Uterus (tissue), 4 donors: ENCODE measurements around the gene PLEKHA7. TPM values are rescaled to one million over a fixed set of nuclear protein-coding genes. Genes with fewer than 3 reads are reported as not detected.
A peak's percentile ranks its signal among the peaks of the same experiment; 100 is the strongest.
"Not testable (repeated sequence)": the region's sequence is repeated elsewhere in the genome, so short reads cannot be mapped to it uniquely, and the experiment has no call there.

Source experiments
- DNase-seq, 2 donors: peaks; one replicate each; pipeline ENCODE4 v3.0.0-alpha.2; 2019 to 2020
- H3K27ac ChIP-seq, 2 donors: fragments of 200-600 bp; sonication (generic); 1 replicate in 1 of 2; 2 replicates in 1 of 2; pipeline ENCODE4 v1.5.1; 2016 to 2018
- H3K27me3 ChIP-seq, 2 donors: fragments of 200-600 bp; sonication (generic); one replicate each; pipeline ENCODE4 v1.5.1; 2018 to 2019; ENCODE audit warnings: control low read depth in 1 of 2
- H3K36me3 ChIP-seq, 2 donors: fragments of 200-600 bp; sonication (generic); one replicate each; pipeline ENCODE4 v1.5.1; 2019; ENCODE audit warnings: control low read depth in 1 of 2
- H3K4me1 ChIP-seq, 2 donors: fragments of 200-600 bp; sonication (generic); one replicate each; pipeline ENCODE4 v1.5.1; 2018 to 2019; ENCODE audit warnings: control low read depth in 1 of 2
- H3K4me3 ChIP-seq, 2 donors: fragments of 200-600 bp; sonication (generic); 1 replicate in 1 of 2; 2 replicates in 1 of 2; pipeline ENCODE4 v1.5.1; 2018 to 2019; ENCODE audit warnings: mild to moderate bottlenecking in 1 of 2
- H3K9me3 ChIP-seq, 2 donors: fragments of 200-600 bp; sonication (generic); one replicate each; pipeline ENCODE4 v1.5.1; 2019; ENCODE audit warnings: control low read depth in 1 of 2
- POLR2A ChIP-seq, 2 donors: fragments of 450-650 bp; IDR thresholded peaks; one replicate each; pipeline ENCODE4 v1.6.1; 2016; ENCODE audit warnings: antibody characterized with exemption in 2 of 2, mild to moderate bottlenecking in 1 of 2, moderate library complexity in 1 of 2
- intact Hi-C: fragments of 100-400 bp; cut with DNase I; formaldehyde crosslinking; loops from one replicate; pipeline ENCODE4 v1.15.1; 2023; ENCODE audit warnings: low total_unique reads
- total RNA-seq, 4 donors: library from RNA; depleted of rRNA in 3 of 4; stranded (reverse); fragments of >200 nt in 3 of 4; gene quantifications; one replicate each; pipeline versions ENCODE4 v1.1.0 to v1.2.4, GENCODE V29; 2014 to 2023
- TF ChIP-seq, protein P1 (sequence below), 4 experiments: fragments of 200-600 bp in 2 of 4; fragments of 450-650 bp in 2 of 4; sonication (generic) in 2 of 4; IDR thresholded peaks; one replicate each; pipeline ENCODE4 v1.5.1; 2016 to 2019; ENCODE audit warnings: antibody characterized with exemption in 4 of 4, mild to moderate bottlenecking in 2 of 4, moderate library complexity in 1 of 4
- donor health status: DM: yes; HTN: yes; CAD: no.

The PLEKHA7 gene
- total RNA-seq, 4 donors from 2014 or later: 13.3 to 38.2 (median 26.7) TPM

DNA sequence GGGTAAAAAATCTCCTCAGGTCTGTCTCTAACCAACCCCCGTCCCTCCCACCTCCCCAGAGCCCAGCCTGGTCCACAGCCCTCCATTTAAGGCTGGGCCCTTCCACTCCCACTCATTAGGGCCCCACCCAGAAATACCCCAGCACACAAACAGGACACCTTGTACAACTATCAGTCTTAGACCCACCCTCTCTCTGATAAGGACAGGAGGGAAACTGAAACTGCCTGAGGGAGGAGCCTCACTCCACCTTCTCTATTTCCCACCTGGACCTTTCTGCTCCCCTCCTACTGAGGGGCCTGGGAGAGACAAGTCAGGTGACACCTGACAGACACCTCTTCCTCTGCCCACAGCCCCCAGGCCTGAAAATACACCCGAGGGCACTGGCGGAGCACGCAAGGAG, 90.2 kb downstream of the PLEKHA7 start:
- intact Hi-C loops: no loop called here
- Histone ChIP-seq H3K4me3 (peak overlapping the region in 1 of 2 donors; percentile 44), H3K27ac (no peak overlapping the region), H3K4me1 (peaks cover 0 to 10% of the 10 kb centered on the region in 2 donors), H3K9me3 (no peaks in the 10 kb centered on the region), H3K27me3 (no peaks in the 10 kb centered on the region), H3K36me3 (no peaks in the 10 kb centered on the region)
- no peak for DNase-seq
- TF ChIP-seq, protein P1, sequence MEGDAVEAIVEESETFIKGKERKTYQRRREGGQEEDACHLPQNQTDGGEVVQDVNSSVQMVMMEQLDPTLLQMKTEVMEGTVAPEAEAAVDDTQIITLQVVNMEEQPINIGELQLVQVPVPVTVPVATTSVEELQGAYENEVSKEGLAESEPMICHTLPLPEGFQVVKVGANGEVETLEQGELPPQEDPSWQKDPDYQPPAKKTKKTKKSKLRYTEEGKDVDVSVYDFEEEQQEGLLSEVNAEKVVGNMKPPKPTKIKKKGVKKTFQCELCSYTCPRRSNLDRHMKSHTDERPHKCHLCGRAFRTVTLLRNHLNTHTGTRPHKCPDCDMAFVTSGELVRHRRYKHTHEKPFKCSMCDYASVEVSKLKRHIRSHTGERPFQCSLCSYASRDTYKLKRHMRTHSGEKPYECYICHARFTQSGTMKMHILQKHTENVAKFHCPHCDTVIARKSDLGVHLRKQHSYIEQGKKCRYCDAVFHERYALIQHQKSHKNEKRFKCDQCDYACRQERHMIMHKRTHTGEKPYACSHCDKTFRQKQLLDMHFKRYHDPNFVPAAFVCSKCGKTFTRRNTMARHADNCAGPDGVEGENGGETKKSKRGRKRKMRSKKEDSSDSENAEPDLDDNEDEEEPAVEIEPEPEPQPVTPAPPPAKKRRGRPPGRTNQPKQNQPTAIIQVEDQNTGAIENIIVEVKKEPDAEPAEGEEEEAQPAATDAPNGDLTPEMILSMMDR (IDR thresholded peaks at IDR 0.05): no peak
- no peak for TF ChIP-seq POLR2A (IDR thresholded peaks at IDR 0.05)

DNA sequence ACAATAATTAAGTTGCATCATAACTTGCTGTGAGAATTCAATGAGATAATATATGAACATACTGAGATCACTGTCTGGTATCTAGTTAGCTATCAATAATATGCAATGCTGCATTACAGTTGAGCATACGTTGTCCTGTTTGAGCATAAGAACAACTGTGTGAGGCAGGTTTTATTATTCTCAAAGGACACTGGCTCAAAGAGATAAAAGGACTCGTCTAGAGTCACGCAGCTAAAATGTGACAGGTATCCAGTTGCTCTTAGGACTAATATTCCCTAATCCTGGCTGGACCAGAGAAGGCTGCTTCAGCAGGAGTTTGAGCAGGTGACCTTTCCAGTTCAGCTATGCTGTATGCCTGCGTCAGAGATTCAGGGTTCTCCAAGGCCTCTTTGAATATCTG, 92.5 kb downstream of the PLEKHA7 start:
- Histone ChIP-seq H3K4me3 (no peak overlapping the region), H3K27ac (no peak overlapping the region), H3K4me1 (peaks cover 0 to 10% of the 10 kb centered on the region in 2 donors), H3K36me3 (no peaks in the 10 kb centered on the region), H3K9me3 (no peaks in the 10 kb centered on the region), H3K27me3 (no peaks in the 10 kb centered on the region)
- intact Hi-C loops: no loop called here
- no peak for DNase-seq
- no peak for TF ChIP-seq POLR2A (IDR thresholded peaks at IDR 0.05)
- TF ChIP-seq, protein P1 (IDR thresholded peaks at IDR 0.05): no peak

DNA sequence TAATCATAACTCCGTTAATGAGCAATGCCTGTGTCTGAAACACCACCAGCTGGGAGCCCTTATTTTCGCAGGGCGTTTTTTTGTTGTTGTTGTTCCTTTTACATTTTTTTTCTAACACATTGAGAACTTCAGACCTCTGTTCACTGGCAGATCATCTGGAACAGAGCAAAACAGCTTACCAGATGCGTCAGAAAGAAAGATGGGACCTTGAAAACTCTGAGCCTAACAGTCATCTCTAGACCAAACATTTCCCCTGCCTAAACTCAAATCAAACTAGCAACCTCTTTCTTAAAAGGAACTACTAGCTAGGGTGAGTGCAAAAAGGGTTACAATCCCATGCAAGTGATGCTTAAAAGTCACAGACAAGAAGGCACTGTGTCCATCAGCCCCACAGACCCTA, 93.2 kb downstream of the PLEKHA7 start:
- Histone ChIP-seq H3K9me3 (no peaks in the 10 kb centered on the region), H3K27me3 (no peaks in the 10 kb centered on the region), H3K4me3 (no peak overlapping the region), H3K4me1 (peaks cover 0 to 10% of the 10 kb centered on the region in 2 donors), H3K27ac (no peak overlapping the region), H3K36me3 (no peaks in the 10 kb centered on the region)
- intact Hi-C loops: no loop called here
- no peak for DNase-seq
- TF ChIP-seq, protein P1 (IDR thresholded peaks at IDR 0.05): no peak
- TF ChIP-seq POLR2A (IDR thresholded peaks at IDR 0.05): no peak

DNA sequence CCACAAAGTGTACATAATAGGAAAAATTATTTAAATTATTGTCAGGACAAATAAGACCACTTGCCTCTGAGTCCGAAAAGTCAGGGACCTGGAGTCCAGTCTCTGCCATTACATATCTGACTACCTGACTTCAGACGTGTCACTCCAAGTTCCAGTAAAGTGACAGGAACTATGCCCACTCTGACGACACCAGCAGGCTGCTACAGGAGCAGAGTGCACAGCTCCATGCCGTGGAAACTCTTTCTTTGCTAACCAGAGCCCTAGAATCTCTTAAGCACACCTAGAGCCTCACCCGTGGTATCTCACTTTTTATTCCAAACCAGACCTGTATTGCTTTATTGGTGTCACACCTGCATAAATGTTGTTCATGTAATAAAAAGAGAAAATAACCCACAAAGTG, 93.7 kb downstream of the PLEKHA7 start:
- intact Hi-C loops: no loop called here
- no peaks in the 10 kb centered on the region for H3K27me3 ChIP-seq
- H3K27ac ChIP-seq: no peak overlapping the region
- TF ChIP-seq, protein P1 (IDR thresholded peaks at IDR 0.05): no peak
- TF ChIP-seq POLR2A (IDR thresholded peaks at IDR 0.05): no peak
- no peaks in the 10 kb centered on the region for H3K36me3 ChIP-seq
- DNase-seq: no peak
- H3K4me1 ChIP-seq: peaks cover 0 to 9% of the 10 kb centered on the region in 2 donors
- no peaks in the 10 kb centered on the region for H3K9me3 ChIP-seq
- no peak overlapping the region for H3K4me3 ChIP-seq

DNA sequence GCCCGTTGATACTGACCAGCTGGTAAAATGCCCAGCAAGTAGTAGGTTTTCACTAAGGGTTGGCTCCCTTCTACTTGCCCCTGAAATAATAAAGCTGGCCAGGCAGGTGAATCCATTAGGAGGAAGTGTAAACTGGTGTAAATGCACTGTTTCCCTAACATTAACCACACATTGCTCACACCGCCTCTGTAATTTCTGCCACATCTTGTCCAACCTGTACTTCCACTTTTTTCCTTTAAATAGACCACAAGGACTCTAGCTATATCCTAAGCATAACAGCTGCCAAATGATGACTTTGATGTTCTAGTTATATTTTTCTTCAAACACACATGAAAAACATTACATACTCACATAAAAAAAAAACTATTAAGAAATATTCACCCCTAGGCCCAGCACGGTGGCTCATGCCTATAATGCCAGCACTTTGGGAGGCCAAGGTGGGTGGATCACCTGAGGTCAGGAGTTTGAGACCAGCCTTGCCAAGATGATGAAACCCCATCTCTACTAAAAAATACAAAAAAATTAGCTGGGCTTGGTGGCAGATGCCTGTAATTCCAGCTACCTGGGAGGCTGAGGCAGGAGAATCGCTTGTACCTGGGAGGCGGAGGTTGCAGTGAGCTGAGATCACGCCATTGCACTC, 95.6 kb downstream of the PLEKHA7 start:
- intact Hi-C loops, H3K27ac ChIP-seq, H3K4me1 ChIP-seq, H3K27me3 ChIP-seq, H3K36me3 ChIP-seq, DNase-seq, H3K9me3 ChIP-seq, H3K4me3 ChIP-seq: not testable (repeated sequence)

DNA sequence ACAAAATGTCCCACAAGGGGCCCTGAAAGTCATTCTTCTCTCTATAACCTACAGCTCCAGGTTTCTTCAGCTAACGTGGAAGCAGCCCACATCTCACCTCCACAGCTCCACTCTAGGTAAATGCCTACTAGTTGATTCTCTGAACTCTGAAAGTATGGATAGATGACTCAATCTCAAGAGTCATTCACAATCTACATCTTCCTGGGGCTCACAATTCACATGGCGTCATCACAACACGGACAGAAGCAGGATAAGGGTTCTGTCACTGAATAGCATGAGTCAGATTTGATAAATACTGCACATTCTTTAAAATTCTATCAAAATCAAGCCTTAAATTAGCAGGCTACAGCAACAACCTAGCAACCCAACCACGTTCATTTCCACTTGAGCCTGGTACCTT, 96.3 kb downstream of the PLEKHA7 start:
- Histone ChIP-seq H3K27me3 (no peaks in the 10 kb centered on the region), H3K4me1 (no peaks in the 10 kb centered on the region), H3K36me3 (no peaks in the 10 kb centered on the region), H3K4me3 (no peak overlapping the region), H3K27ac (no peak overlapping the region), H3K9me3 (no peaks in the 10 kb centered on the region)
- no peak for DNase-seq
- TF ChIP-seq, protein P1 (IDR thresholded peaks at IDR 0.05): no peak
- no peak for TF ChIP-seq POLR2A (IDR thresholded peaks at IDR 0.05)
- intact Hi-C loops: no loop called here
